ENCODE measurements around the gene CYP3A7.
"Not testable (repeated sequence)": the region's sequence is repeated elsewhere in the genome, so short reads cannot be mapped to it uniquely, and the experiment has no call there.

CYP3A7 gene

GRCh38 chr7:99694201-99694911 is 40.6 kb downstream of the CYP3A7 start:
- Histone ChIP-seq H3K9ac (ENCODE audit: low read length) (no peak overlapping the region), H3K4me2 (ENCODE audit: low read length) (no peak overlapping the region), H3K79me2 (ENCODE audit: insufficient read depth, low read length) (no peaks in the 10 kb centered on the region), H3K4me1 (ENCODE audit: insufficient read depth, low read length, severe bottlenecking) (no peaks in the 10 kb centered on the region), H3K36me3 (ENCODE audit: insufficient read depth, low read length) (no peaks in the 10 kb centered on the region), H3K9me3 (ENCODE audit: low read length) (no peaks in the 10 kb centered on the region), H2AFZ (ENCODE audit: low read length) (no peak overlapping the region), H3K9me2 (ENCODE audit: low read depth, low read length) (no peaks in the 10 kb centered on the region), H3K27me3 (ENCODE audit: insufficient read depth, low read length) (no peaks in the 10 kb centered on the region; the same call in none of the 2 replicates), H4K20me1 (ENCODE audit: insufficient read depth, low read length) (no peaks in the 10 kb centered on the region), H3K27ac (ENCODE audit: low read depth, low read length, poor library complexity, severe bottlenecking) (no peak overlapping the region), H3F3A (ENCODE audit: insufficient read depth, low read length) (no peaks in the 10 kb centered on the region), H3K4me3 (ENCODE audit: low read depth, low read length, poor library complexity, severe bottlenecking) (no peak overlapping the region)
- TF ChIP-seq CTCF (IDR thresholded peaks at IDR 0.05; ENCODE audit: low read length) (no peak), EZH2 (IDR thresholded peaks at IDR 0.05; ENCODE audit: borderline replicate concordance, low read length) (no peak)

- no peak overlapping the region for H2AFZ ChIP-seq (ENCODE audit: low read length)
- no peaks in the 10 kb centered on the region for H3K79me2 ChIP-seq (ENCODE audit: insufficient read depth, low read length)
- no peaks in the 10 kb centered on the region; the same call in none of the 2 replicates for H3K27me3 ChIP-seq (ENCODE audit: insufficient read depth, low read length)
- no peak overlapping the region for H3K4me2 ChIP-seq (ENCODE audit: low read length)
- H3K9me3 ChIP-seq (ENCODE audit: low read length) = no peaks in the 10 kb centered on the region
- no peak overlapping the region for H3K9ac ChIP-seq (ENCODE audit: low read length)
- H3K4me3 ChIP-seq (ENCODE audit: low read depth, low read length, poor library complexity, severe bottlenecking) = no peak overlapping the region
- H3K4me1 ChIP-seq (ENCODE audit: insufficient read depth, low read length, severe bottlenecking) = no peaks in the 10 kb centered on the region
- no peak overlapping the region for H3K27ac ChIP-seq (ENCODE audit: low read depth, low read length, poor library complexity, severe bottlenecking)
- no peaks in the 10 kb centered on the region for H3K9me2 ChIP-seq (ENCODE audit: low read depth, low read length)
- no peaks in the 10 kb centered on the region for H3K36me3 ChIP-seq (ENCODE audit: insufficient read depth, low read length)
- TF ChIP-seq CTCF (IDR thresholded peaks at IDR 0.05; ENCODE audit: low read length) (no peak), EZH2 (IDR thresholded peaks at IDR 0.05; ENCODE audit: borderline replicate concordance, low read length) (no peak)
- H4K20me1 ChIP-seq (ENCODE audit: insufficient read depth, low read length) = no peaks in the 10 kb centered on the region
- no peaks in the 10 kb centered on the region for H3F3A ChIP-seq (ENCODE audit: insufficient read depth, low read length)
These were observed 41.4 kb downstream of the CYP3A7 start for GRCh38 chr7:99693427-99694200.

- Histone ChIP-seq H3K9me3 (ENCODE audit: low read length) (no peaks in the 10 kb centered on the region), H3K36me3 (ENCODE audit: insufficient read depth, low read length) (no peaks in the 10 kb centered on the region), H3K9me2 (ENCODE audit: low read depth, low read length) (no peaks in the 10 kb centered on the region), H3K9ac (ENCODE audit: low read length) (no peak overlapping the region), H3K79me2 (ENCODE audit: insufficient read depth, low read length) (no peaks in the 10 kb centered on the region), H3F3A (ENCODE audit: insufficient read depth, low read length) (no peaks in the 10 kb centered on the region), H3K4me2 (ENCODE audit: low read length) (no peak overlapping the region), H3K27me3 (ENCODE audit: insufficient read depth, low read length) (no peaks in the 10 kb centered on the region; the same call in none of the 2 replicates), H2AFZ (ENCODE audit: low read length) (no peak overlapping the region), H3K4me1 (ENCODE audit: insufficient read depth, low read length, severe bottlenecking) (no peaks in the 10 kb centered on the region), H4K20me1 (ENCODE audit: insufficient read depth, low read length) (no peaks in the 10 kb centered on the region), H3K27ac (ENCODE audit: low read depth, low read length, poor library complexity, severe bottlenecking) (no peak overlapping the region), H3K4me3 (ENCODE audit: low read depth, low read length, poor library complexity, severe bottlenecking) (no peak overlapping the region)
- TF ChIP-seq CTCF (IDR thresholded peaks at IDR 0.05; ENCODE audit: low read length) = no peak
- no peak for TF ChIP-seq EZH2 (IDR thresholded peaks at IDR 0.05; ENCODE audit: borderline replicate concordance, low read length)
These were observed 41.9 kb downstream of the CYP3A7 start for GRCh38 chr7:99693100-99693426.

- H4K20me1 ChIP-seq (ENCODE audit: insufficient read depth, low read length); H3K79me2 ChIP-seq (ENCODE audit: insufficient read depth, low read length); H3F3A ChIP-seq (ENCODE audit: insufficient read depth, low read length); H3K27ac ChIP-seq (ENCODE audit: low read depth, low read length, poor library complexity, severe bottlenecking); H3K4me1 ChIP-seq (ENCODE audit: insufficient read depth, low read length, severe bottlenecking); H3K27me3 ChIP-seq (ENCODE audit: insufficient read depth, low read length); H3K4me3 ChIP-seq (ENCODE audit: low read depth, low read length, poor library complexity, severe bottlenecking); H3K36me3 ChIP-seq (ENCODE audit: insufficient read depth, low read length); H3K9me3 ChIP-seq (ENCODE audit: low read length); H2AFZ ChIP-seq (ENCODE audit: low read length); H3K9ac ChIP-seq (ENCODE audit: low read length); H3K9me2 ChIP-seq (ENCODE audit: low read depth, low read length); H3K4me2 ChIP-seq (ENCODE audit: low read length): not testable (repeated sequence)
These were observed 42.4 kb downstream of the CYP3A7 start for GRCh38 chr7:99692563-99692962.

GRCh38 chr7:99691658-99692057 is 43.3 kb downstream of the CYP3A7 start:
- H3K9ac ChIP-seq (ENCODE audit: low read length); H3K27ac ChIP-seq (ENCODE audit: low read depth, low read length, poor library complexity, severe bottlenecking); H4K20me1 ChIP-seq (ENCODE audit: insufficient read depth, low read length); H3K36me3 ChIP-seq (ENCODE audit: insufficient read depth, low read length); H2AFZ ChIP-seq (ENCODE audit: low read length); H3K9me2 ChIP-seq (ENCODE audit: low read depth, low read length); H3K9me3 ChIP-seq (ENCODE audit: low read length); H3K79me2 ChIP-seq (ENCODE audit: insufficient read depth, low read length); H3K4me2 ChIP-seq (ENCODE audit: low read length); H3K4me1 ChIP-seq (ENCODE audit: insufficient read depth, low read length, severe bottlenecking); H3K4me3 ChIP-seq (ENCODE audit: low read depth, low read length, poor library complexity, severe bottlenecking); H3K27me3 ChIP-seq (ENCODE audit: insufficient read depth, low read length); H3F3A ChIP-seq (ENCODE audit: insufficient read depth, low read length): not testable (repeated sequence)
